Measurements from ENCODE around the gene SCMH1. TPM values are rescaled to one million over a fixed set of nuclear protein-coding genes. Genes with fewer than 3 reads are reported as not detected.

The SCMH1 gene
- total and polyA plus RNA-seq, 2 donors (not counting 3 experiments of a cell fraction or from before 2014, with no cell fraction given) = 39.9 to 40.7 TPM

GRCh38 chr1:41109310-41110197, 132.6 kb downstream of the SCMH1 start:
- intact Hi-C loops (cut with micrococcal nuclease) (loop anchor here (2.0 kb wide), 3 partner anchors 13 to 95 kb away; no protein-coding TSS in a partner anchor), dilution Hi-C loops (cut with MboI; ENCODE audit: extremely low pct_ligation_motif_present, low sequenced_read_pairs) (no loop called here)
- Histone ChIP-seq H3K27ac (ENCODE audit: insufficient read depth, low read depth, low read length) (peak overlapping the region; percentile 95), H3K4me1 (ENCODE audit: control insufficient read depth, extremely low read depth, insufficient read depth, low read length) (peaks cover 27% of the 10 kb centered on the region), H3K9ac (replicated peaks; ENCODE audit: extremely low read depth, insufficient read depth, low read length) (peak overlapping the region; percentile 77), H2AFZ (ENCODE audit: low read depth, low read length) (peak overlapping the region; percentile 78), H3K9me1 (replicated peaks; ENCODE audit: control insufficient read depth, extremely low read depth, insufficient read depth, low read length) (no peaks in the 10 kb centered on the region), H3K27me3 (ENCODE audit: control insufficient read depth in 2 of 2, insufficient read depth in 2 of 2, low read length in 2 of 2) (no peaks in the 10 kb centered on the region), H3K79me2 (ENCODE audit: control insufficient read depth, insufficient read depth, low read length) (no peaks in the 10 kb centered on the region), H4K20me1 (replicated peaks; ENCODE audit: control insufficient read depth, extremely low read depth, insufficient read depth, low read length) (no peaks in the 10 kb centered on the region), H3K36me3 (ENCODE audit: control insufficient read depth in 2 of 2, extremely low read depth in 1 of 2, insufficient read depth in 2 of 2, low read length in 2 of 2) (no peaks in the 10 kb centered on the region), H3K9me3 (replicated peaks; ENCODE audit: control insufficient read depth, insufficient read depth, low read length) (no peaks in the 10 kb centered on the region), H3K4me2 (ENCODE audit: insufficient read depth, low read length) (peak overlapping the region; percentile 77), H3K4me3 (replicated peaks in 1 of 3; ENCODE audit: insufficient read depth in 1 of 3, low read depth in 1 of 3, low read length in 3 of 3) (peak overlapping the region in 1 of 3 experiments; percentile 59)
- FAIRE-seq = peak; percentile 96
- BruUV-seq (replicated peaks) = TSS peak; percentile 88
- ChIA-PET POLR2A (no interaction called here), CTCF (interaction anchor here (0.8 to 2.3 kb wide), 9 partner anchors 7 to 128 kb away, joined by 3 to 13 read pairs (median 4); no protein-coding TSS in a partner anchor)
- DNase-seq (ENCODE audit: low read depth, low spot score) = peak; percentile 95
- TF ChIP-seq GATA2 (IDR thresholded peaks at IDR 0.05; ENCODE audit: insufficient read depth, insufficient read length, low read depth, low read length) = peak; percentile 83
- peak; percentile 79 for TF ChIP-seq POLR2AphosphoS5 (IDR thresholded peaks at IDR 0.05; ENCODE audit: insufficient read depth, low read depth, low read length)
- TF ChIP-seq MYC (IDR thresholded peaks at IDR 0.05; ENCODE audit: low read depth, low read length) = no peak
- TF ChIP-seq FOS (IDR thresholded peaks at IDR 0.05; ENCODE audit: borderline replicate concordance, insufficient read depth, low read length) = peak; percentile 92
- peak; percentile 70 for TF ChIP-seq JUN (IDR thresholded peaks at IDR 0.05; ENCODE audit: borderline replicate concordance, insufficient read depth, insufficient read length, low read depth)

Measured in endothelial cell of umbilical vein (primary cell).